GM23248 (cell line): ENCODE measurements around the gene MSMO1.

Source experiments
- EZH2 ChIP-seq: fragments of 200-600 bp; sonication (generic); IDR thresholded peaks from 2 replicates; pipeline ENCODE4 v1.6.1; 2018; ENCODE audit warnings: antibody characterized with exemption, mild to moderate bottlenecking; ENCODE audit not compliant: insufficient read depth, poor library complexity, severe bottlenecking
- EZH2phosphoT487 ChIP-seq: fragments of 200-600 bp; sonication (generic); IDR thresholded peaks from 2 replicates; pipeline ENCODE4 v1.6.1; 2018; ENCODE audit warnings: antibody characterized with exemption, moderate library complexity, mild to moderate bottlenecking, low read depth; ENCODE audit not compliant: insufficient read depth

- TF ChIP-seq EZH2 (no peak), EZH2phosphoT487 (no peak)
Measured at GRCh38 chr4:165364452-165365080, 37.1 kb downstream of the MSMO1 start.
